Frontal cortex (tissue), 4 donors: ENCODE measurements around the gene CLEC4C. TPM values are rescaled to one million over a fixed set of nuclear protein-coding genes. Genes with fewer than 3 reads are reported as not detected.
"Not testable (repeated sequence)": the region's sequence is repeated elsewhere in the genome, so short reads cannot be mapped to it uniquely, and the experiment has no call there.

Source experiments
- DNase-seq, 2 donors: peaks; one replicate each; pipeline ENCODE4 v3.0.0; 2012; ENCODE audit warnings: low spot score in 2 of 2
- FAIRE-seq: peaks from 2 replicates; lab custom pipeline; 2012; peaks lifted over from hg19 to GRCh38; lab: Jason Lieb, UNC
- small RNA-seq: library from RNA; depleted of rRNA; stranded (forward); fragments of <200 nt; gene quantifications from one replicate; pipeline ENCODE3, GENCODE V24; 2014
- total RNA-seq: library from RNA; depleted of rRNA; stranded (reverse); fragments of >200 nt; gene quantifications from one replicate; pipeline ENCODE4 v1.2.3, GENCODE V29; 2014
- donor health status: control.
- donor health status: control.
- donor health status: control.

CLEC4C gene
- total RNA-seq, 1 donor from 2014 or later, result not detected

GRCh38 chr12:7730984-7731383 lies 16.2 kb downstream of the CLEC4C start:
- FAIRE-seq, DNase-seq: not testable (repeated sequence)

- FAIRE-seq (no peak), DNase-seq (no peak)
Observed at GRCh38 chr12:7729746-7730145, 17.4 kb downstream of the CLEC4C start.

GRCh38 chr12:7723926-7724325 lies 23.2 kb downstream of the CLEC4C start:
- DNase-seq, result no peak
- no peak for FAIRE-seq

GRCh38 chr12:7719946-7720730 lies 27.0 kb downstream of the CLEC4C start:
- FAIRE-seq, result no peak
- DNase-seq, result no peak

GRCh38 chr12:7716381-7716780 lies 30.8 kb downstream of the CLEC4C start:
- no peak for FAIRE-seq
- no peak for DNase-seq

GRCh38 chr12:7712841-7713442 lies 34.2 kb downstream of the CLEC4C start:
- FAIRE-seq (no peak), DNase-seq (no peak)

- FAIRE-seq, result no peak
Observed at GRCh38 chr12:7711133-7711532, 36.0 kb downstream of the CLEC4C start, which contains the start of gene DPPA3. Gene DPPA3, plus strand, starts transcription at chr12:7711433. Its CDS starts 138 bp downstream, at chr12:7711571.

GRCh38 chr12:7709969-7710675 lies 37.1 kb downstream of the CLEC4C start:
- FAIRE-seq (no peak), DNase-seq (no peak)

More at GRCh38 chr12:7711133-7711532, 36.0 kb downstream of the CLEC4C start, which contains the start of gene DPPA3:
- DNase-seq, result no peak

GRCh38 chr12:7705846-7706245 lies 41.3 kb downstream of the CLEC4C start:
- no peak for FAIRE-seq
- DNase-seq, result no peak

- DNase-seq, result no peak
- no peak for FAIRE-seq
Observed at GRCh38 chr12:7695566-7696197, 51.5 kb downstream of the CLEC4C start, which contains the start of gene GDF3. Gene GDF3, minus strand, starts transcription at chr12:7695775. Its CDS starts 47 bp downstream, at chr12:7695728.

GRCh38 chr12:7695237-7695560 lies 52.0 kb downstream of the CLEC4C start:
- FAIRE-seq, result no peak
- no peak for DNase-seq

GRCh38 chr12:7694556-7695236 lies 52.5 kb downstream of the CLEC4C start:
- FAIRE-seq (no peak), DNase-seq (no peak)

- no peak for DNase-seq
Observed at GRCh38 chr12:7693793-7694192, 53.4 kb downstream of the CLEC4C start.

GRCh38 chr12:7681535-7681934 lies 65.6 kb downstream of the CLEC4C start:
- FAIRE-seq (no peak), DNase-seq (no peak)

More at GRCh38 chr12:7693793-7694192, 53.4 kb downstream of the CLEC4C start:
- FAIRE-seq, result no peak

Small RNAs within 50 kb of the gene (small RNA-seq; reads per million reads assigned to genes)
- not detected for gene RF00019

Other genes with a start within 250 kb of the CLEC4C start
- 1.6 TPM for gene CD163, start 243.6 kb downstream of the CLEC4C start, total RNA-seq
- gene APOBEC1, start 81.5 kb downstream of the CLEC4C start, total RNA-seq, result not detected
- gene GDF3, start 51.6 kb downstream of the CLEC4C start, total RNA-seq, result not detected
- gene DPPA3, start 35.9 kb downstream of the CLEC4C start, total RNA-seq, result not detected
- not detected for gene NANOGNB, start 17.8 kb upstream of the CLEC4C start, total RNA-seq
- not detected for gene NANOG, start 42.0 kb upstream of the CLEC4C start, total RNA-seq
- under 0.01 TPM for gene SLC2A14, start 125.5 kb upstream of the CLEC4C start, total RNA-seq
- 50.5 TPM for gene SLC2A3, start 188.8 kb upstream of the CLEC4C start, total RNA-seq